Measurements from ENCODE around the gene SENP6. TPM values are rescaled to one million over a fixed set of nuclear protein-coding genes. Genes with fewer than 3 reads are reported as not detected.

The SENP6 gene
- polyA plus RNA-seq, 1 of the 3 experiments (the other 2 are of a cell fraction) = 16.2 TPM

- Histone ChIP-seq H3K27me3 (ENCODE audit: insufficient read depth) (no peaks in the 10 kb centered on the region), H2AFZ (ENCODE audit: low read depth) (no peak overlapping the region), H3K4me2 (no peak overlapping the region), H3K36me3 (replicated peaks in 1 of 2; ENCODE audit: control insufficient read depth in 1 of 2, insufficient read depth in 2 of 2, low read length in 1 of 2) (peaks cover 0 to 1% of the 10 kb centered on the region in 2 experiments), H3K4me1 (ENCODE audit: control insufficient read depth in 1 of 2, insufficient read depth in 2 of 2, low read depth in 1 of 2, low read length in 1 of 2) (no peaks in the 10 kb centered on the region), H3K79me2 (ENCODE audit: insufficient read depth) (no peaks in the 10 kb centered on the region), H4K20me1 (ENCODE audit: insufficient read depth) (no peaks in the 10 kb centered on the region), H3K4me3 (ENCODE audit: low read depth in 2 of 2, low read length in 1 of 2) (no peak overlapping the region), H3K27ac (ENCODE audit: low read depth in 2 of 2, low read length in 1 of 2) (no peak overlapping the region), H3K9me3 (no peaks in the 10 kb centered on the region), H3K9ac (no peak overlapping the region), H3K9me2 (no peaks in the 10 kb centered on the region), H3F3A (replicated peaks; ENCODE audit: insufficient read depth) (peaks cover 8% of the 10 kb centered on the region)
- ChIA-PET POLR2A (interaction anchor here (0.7 kb wide), 1 partner anchor 275 kb away, joined by 3 read pairs; no protein-coding TSS in a partner anchor), CTCF (no interaction called here)
- no peak for DNase-seq
- 92% methylated on average over 2 of the region's 2 CpGs for WGBS (ENCODE audit: low lambda C conversion rate)
- TF ChIP-seq PBX3 (IDR thresholded peaks at IDR 0.05) (no peak), NFIC (IDR thresholded peaks at IDR 0.05; ENCODE audit: borderline replicate concordance) (no peak), MAX (IDR thresholded peaks at IDR 0.05; ENCODE audit: low read depth) (no peak), IRF3 (IDR thresholded peaks at IDR 0.05; ENCODE audit: low read depth, low read length) (no peak), EZH2phosphoT487 (IDR thresholded peaks at IDR 0.05; ENCODE audit: borderline replicate concordance, low read depth) (no peak), MEF2A (IDR thresholded peaks at IDR 0.05; ENCODE audit: borderline replicate concordance, low read depth) (no peak), CHD2 (IDR thresholded peaks at IDR 0.05; ENCODE audit: low read length, partially characterized antibody) (no peak), RFX5 (IDR thresholded peaks at IDR 0.05; ENCODE audit: low read length) (no peak), NRF1 (IDR thresholded peaks at IDR 0.05; ENCODE audit: low read depth, low read length) (no peak), RCOR1 (IDR thresholded peaks at IDR 0.05; ENCODE audit: low read length) (no peak), SMC3 (IDR thresholded peaks at IDR 0.05; ENCODE audit: low read depth, low read length) (no peak), RAD21 (IDR thresholded peaks at IDR 0.05; ENCODE audit: low read length) (no peak), REST (IDR thresholded peaks at IDR 0.05; ENCODE audit: low read depth, low read length) (no peak), GABPA (IDR thresholded peaks at IDR 0.05; ENCODE audit: low read depth) (no peak), CTCF (IDR thresholded peaks at IDR 0.05) (no peak), ELF1 (IDR thresholded peaks at IDR 0.05) (no peak), RXRA (IDR thresholded peaks at IDR 0.05; ENCODE audit: borderline replicate concordance, low read depth) (no peak), TEAD4 (IDR thresholded peaks at IDR 0.05; ENCODE audit: borderline replicate concordance, insufficient read depth) (no peak), FOXM1 (IDR thresholded peaks at IDR 0.05; ENCODE audit: low read depth) (no peak)
Observed at GRCh38 chr6:75723382-75723781, 121.7 kb downstream of the SENP6 start.

Data from SK-N-SH (cell line).